Activated T-helper 17 cell treated with anti-CD3 and anti-CD28 coated beads, Interleukin-2, amount 50 U/mL, for 72 hours (primary cell): ENCODE results near the gene MCTS1. TPM values are rescaled to one million over a fixed set of nuclear protein-coding genes. Genes with fewer than 3 reads are reported as not detected.
"Not testable (repeated sequence)": the region's sequence is repeated elsewhere in the genome, so short reads cannot be mapped to it uniquely, and the experiment has no call there.

Source experiments
- ATAC-seq: fragments of 150-1000 bp; cut with Tn5 transposase; replicated peaks from 2 replicates; pipeline ENCODE4 v1.10.0; 2021; ENCODE audit warnings: mild to moderate bottlenecking, moderate library complexity
- H3K27ac Mint-ChIP-seq: one replicate; pipeline ENCODE4 v1.8.0; 2022; ENCODE audit warnings: mixed read lengths
- H3K27me3 Mint-ChIP-seq: one replicate; pipeline ENCODE4 v1.8.0; 2022; ENCODE audit warnings: mixed read lengths
- H3K36me3 Mint-ChIP-seq: one replicate; pipeline ENCODE4 v1.8.0; 2022; ENCODE audit warnings: low read depth, mild to moderate bottlenecking, mixed read lengths
- H3K4me1 Mint-ChIP-seq: one replicate; pipeline ENCODE4 v1.8.0; 2022; ENCODE audit warnings: mixed read lengths
- H3K4me3 Mint-ChIP-seq: one replicate; pipeline ENCODE4 v1.8.0; 2022; ENCODE audit warnings: mild to moderate bottlenecking, mixed read lengths
- H3K9me3 Mint-ChIP-seq: one replicate; pipeline ENCODE4 v1.8.0; 2022; ENCODE audit warnings: mixed read lengths
- total RNA-seq, 2 donors: library from RNA; stranded (reverse); gene quantifications; one replicate each; pipeline ENCODE4 v1.2.3, GENCODE V29; 2022

MCTS1 gene
- 10 to 100 TPM; 39.0 to 48.6 TPM for total RNA-seq

- Mint-ChIP-seq H3K9me3 (no peaks in the 10 kb centered on the region), H3K4me1 (no peaks in the 10 kb centered on the region), H3K27ac (peak within 1 kb of the TSS; percentile 99), H3K36me3 (peaks cover 24% of the 10 kb centered on the region), H3K4me3 (peak within 1 kb of the TSS; percentile 99), H3K27me3 (no peaks in the 10 kb centered on the region)
- peak; percentile 98 for ATAC-seq
These were observed at the start of gene MCTS1 for GRCh38 chrX:120603707-120604360. Gene MCTS1, plus strand, starts transcription at chrX:120604101. Its CDS starts 136 bp downstream, at chrX:120604237.

- Mint-ChIP-seq H3K4me3 (no peak overlapping the region), H3K4me1 (no peaks in the 10 kb centered on the region), H3K27ac (no peak overlapping the region), H3K27me3 (no peaks in the 10 kb centered on the region), H3K9me3 (no peaks in the 10 kb centered on the region), H3K36me3 (peaks cover 69% of the 10 kb centered on the region)
- no peak for ATAC-seq
These were observed 47.6 kb upstream of the MCTS1 start for GRCh38 chrX:120556251-120556650.

GRCh38 chrX:120559804-120560203 is 44.1 kb upstream of the MCTS1 start:
- no peaks in the 10 kb centered on the region for H3K9me3 Mint-ChIP-seq
- peak overlapping the region; percentile 88 for H3K4me3 Mint-ChIP-seq
- H3K4me1 Mint-ChIP-seq: peaks cover 6% of the 10 kb centered on the region

GRCh38 chrX:120560405-120560841 is 43.5 kb upstream of the MCTS1 start:
- Mint-ChIP-seq H3K27ac (peak overlapping the region; percentile 93), H3K4me1 (peaks cover 6% of the 10 kb centered on the region), H3K27me3 (no peaks in the 10 kb centered on the region), H3K9me3 (no peaks in the 10 kb centered on the region), H3K36me3 (peaks cover 49% of the 10 kb centered on the region), H3K4me3 (peak overlapping the region; percentile 88)
- peak; percentile 66 for ATAC-seq

More at GRCh38 chrX:120559804-120560203, 44.1 kb upstream of the MCTS1 start:
- Mint-ChIP-seq H3K27me3 (no peaks in the 10 kb centered on the region), H3K36me3 (peaks cover 52% of the 10 kb centered on the region), H3K27ac (peak overlapping the region; percentile 93)
- ATAC-seq: no peak

GRCh38 chrX:120560842-120561633 is 42.9 kb upstream of the MCTS1 start, which contains the start of gene CUL4B:
Gene CUL4B, minus strand, starts transcription at chrX:120560962. Its CDS starts 324 bp downstream, at chrX:120560638.
- Mint-ChIP-seq H3K4me1 (peaks cover 6% of the 10 kb centered on the region), H3K27me3 (no peaks in the 10 kb centered on the region), H3K36me3 (peaks cover 43% of the 10 kb centered on the region), H3K27ac (peak within 1 kb of the TSS; percentile 93), H3K9me3 (no peaks in the 10 kb centered on the region), H3K4me3 (peak within 1 kb of the TSS; percentile 88)
- peak; percentile 88 for ATAC-seq

- Mint-ChIP-seq H3K27me3 (no peaks in the 10 kb centered on the region), H3K9me3 (no peaks in the 10 kb centered on the region), H3K36me3 (peaks cover 37% of the 10 kb centered on the region), H3K27ac (peak overlapping the region; percentile 93), H3K4me3 (peak overlapping the region; percentile 88), H3K4me1 (peaks cover 6% of the 10 kb centered on the region)
- no peak for ATAC-seq
These were observed 42.0 kb upstream of the MCTS1 start for GRCh38 chrX:120561634-120562568.

- H3K27ac Mint-ChIP-seq: peak overlapping the region; percentile 93
- no peak for ATAC-seq
- no peaks in the 10 kb centered on the region for H3K9me3 Mint-ChIP-seq
- no peaks in the 10 kb centered on the region for H3K27me3 Mint-ChIP-seq
- H3K4me3 Mint-ChIP-seq: peak overlapping the region; percentile 88
- peaks cover 30% of the 10 kb centered on the region for H3K36me3 Mint-ChIP-seq
- peaks cover 6% of the 10 kb centered on the region for H3K4me1 Mint-ChIP-seq
These were observed 41.4 kb upstream of the MCTS1 start for GRCh38 chrX:120562569-120562926.

- no peak overlapping the region for H3K4me3 Mint-ChIP-seq
- ATAC-seq: no peak
- H3K27me3 Mint-ChIP-seq: no peaks in the 10 kb centered on the region
- H3K9me3 Mint-ChIP-seq: no peaks in the 10 kb centered on the region
- H3K36me3 Mint-ChIP-seq: peaks cover 8% of the 10 kb centered on the region
- H3K27ac Mint-ChIP-seq: no peak overlapping the region
- H3K4me1 Mint-ChIP-seq: peaks cover 6% of the 10 kb centered on the region
These were observed 39.0 kb upstream of the MCTS1 start for GRCh38 chrX:120564925-120565324.

GRCh38 chrX:120566817-120567216 is 37.1 kb upstream of the MCTS1 start:
- no peaks in the 10 kb centered on the region for H3K36me3 Mint-ChIP-seq
- no peaks in the 10 kb centered on the region for H3K27me3 Mint-ChIP-seq
- no peaks in the 10 kb centered on the region for H3K9me3 Mint-ChIP-seq
- H3K4me3 Mint-ChIP-seq: no peak overlapping the region
- no peak for ATAC-seq
- peaks cover 6% of the 10 kb centered on the region for H3K4me1 Mint-ChIP-seq
- H3K27ac Mint-ChIP-seq: no peak overlapping the region

- Mint-ChIP-seq H3K27ac (no peak overlapping the region), H3K36me3 (no peaks in the 10 kb centered on the region), H3K4me3 (no peak overlapping the region), H3K9me3 (no peaks in the 10 kb centered on the region), H3K4me1 (no peaks in the 10 kb centered on the region), H3K27me3 (no peaks in the 10 kb centered on the region)
- ATAC-seq: no peak
These were observed 35.9 kb upstream of the MCTS1 start for GRCh38 chrX:120568035-120568434.

GRCh38 chrX:120568609-120569008 is 35.3 kb upstream of the MCTS1 start:
- Mint-ChIP-seq H3K9me3 (no peaks in the 10 kb centered on the region), H3K27ac (no peak overlapping the region), H3K4me3 (no peak overlapping the region), H3K27me3 (no peaks in the 10 kb centered on the region), H3K4me1 (no peaks in the 10 kb centered on the region), H3K36me3 (no peaks in the 10 kb centered on the region)
- no peak for ATAC-seq

GRCh38 chrX:120570011-120570600 is 33.8 kb upstream of the MCTS1 start:
- Mint-ChIP-seq H3K9me3 (no peaks in the 10 kb centered on the region), H3K36me3 (no peaks in the 10 kb centered on the region), H3K4me1 (no peaks in the 10 kb centered on the region)

GRCh38 chrX:120573806-120574205 is 30.1 kb upstream of the MCTS1 start:
- not testable (repeated sequence) for H3K9me3 Mint-ChIP-seq, H3K36me3 Mint-ChIP-seq, ATAC-seq, H3K27ac Mint-ChIP-seq, H3K27me3 Mint-ChIP-seq, H3K4me1 Mint-ChIP-seq, H3K4me3 Mint-ChIP-seq

More at GRCh38 chrX:120570011-120570600, 33.8 kb upstream of the MCTS1 start:
- Mint-ChIP-seq H3K4me3 (no peak overlapping the region), H3K27me3 (no peaks in the 10 kb centered on the region), H3K27ac (no peak overlapping the region)
- no peak for ATAC-seq
